ENCODE data around the gene SPRR2B.
"Not testable (repeated sequence)": the region's sequence is repeated elsewhere in the genome, so short reads cannot be mapped to it uniquely, and the experiment has no call there.

The SPRR2B gene

GRCh38 chr1:153032677-153033308 lies 38.6 kb downstream of the SPRR2B start:
- Histone ChIP-seq H3K36me3 (ENCODE audit: control insufficient read depth, insufficient read depth, low read length) (no peaks in the 10 kb centered on the region), H3K4me3 (ENCODE audit: low read length) (no peak overlapping the region), H3K4me1 (ENCODE audit: control insufficient read depth, insufficient read depth, low read length) (no peaks in the 10 kb centered on the region), H3K9me3 (ENCODE audit: control insufficient read depth, insufficient read depth, low read length) (no peaks in the 10 kb centered on the region), H3K27me3 (ENCODE audit: control insufficient read depth, insufficient read depth, low read length) (no peaks in the 10 kb centered on the region), H3K27ac (ENCODE audit: low read length) (no peak overlapping the region)
- peak; percentile 27 for DNase-seq (ENCODE audit: low read depth, low spot score)
- no CpG with 5 or more reads among the region's 3 CpGs for WGBS (ENCODE audit: insufficient coverage, insufficient read length)

DNA sequence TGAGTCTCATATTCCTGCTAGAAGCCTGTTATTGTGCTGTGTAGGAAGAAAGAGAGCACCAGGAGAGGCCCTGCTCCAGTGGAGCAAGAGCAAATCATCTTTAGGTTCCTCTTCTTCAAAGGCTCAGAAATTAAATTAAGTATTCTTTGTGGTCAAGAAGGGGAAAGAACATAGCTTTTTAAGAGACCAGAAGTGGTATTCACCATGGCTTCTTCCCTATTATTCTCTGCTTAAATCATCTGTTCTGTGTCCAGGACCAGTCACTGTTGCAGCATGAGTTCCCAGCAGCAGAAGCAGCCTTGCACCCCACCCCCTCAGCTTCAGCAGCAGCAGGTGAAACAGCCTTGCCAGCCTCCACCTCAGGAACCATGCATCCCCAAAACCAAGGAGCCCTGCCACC lies 39.3 kb downstream of the SPRR2B start:
- H3K27me3 ChIP-seq (ENCODE audit: control insufficient read depth, insufficient read depth, low read length) = no peaks in the 10 kb centered on the region

DNA sequence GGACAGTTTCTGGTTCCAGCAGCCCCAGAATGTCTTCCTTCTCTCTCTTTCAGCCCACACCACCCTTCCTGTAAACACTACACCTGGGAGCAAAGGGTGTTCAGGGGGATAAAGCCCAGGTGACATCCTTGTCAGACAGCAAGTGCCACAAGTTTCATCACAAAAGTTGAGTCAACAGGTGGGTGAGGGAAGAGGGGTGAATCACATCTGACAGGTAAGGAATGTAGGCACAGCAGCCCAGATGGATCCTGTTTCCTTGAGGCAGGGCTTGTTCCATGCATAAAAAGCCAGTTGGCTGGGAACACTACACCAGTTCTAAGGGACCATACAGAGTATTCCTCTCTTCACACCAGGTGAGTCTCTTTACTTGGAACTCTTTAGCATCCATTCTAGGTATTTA lies 40.5 kb downstream of the SPRR2B start, which contains the start of gene SPRR1B:
Gene SPRR1B, plus strand, starts transcription at position 309 of the 400 bp plus-strand sequence. CDS start 1,143 bp downstream, outside the sequence.
- Histone ChIP-seq H3K27me3 (ENCODE audit: control insufficient read depth, insufficient read depth, low read length) (no peaks in the 10 kb centered on the region), H3K36me3 (ENCODE audit: control insufficient read depth, insufficient read depth, low read length) (no peaks in the 10 kb centered on the region), H3K27ac (ENCODE audit: low read length) (no peak within 1 kb of the TSS), H3K4me1 (ENCODE audit: control insufficient read depth, insufficient read depth, low read length) (no peaks in the 10 kb centered on the region), H3K4me3 (ENCODE audit: low read length) (no peak within 1 kb of the TSS), H3K9me3 (ENCODE audit: control insufficient read depth, insufficient read depth, low read length) (no peaks in the 10 kb centered on the region)
- DNase-seq (ENCODE audit: low read depth, low spot score) = no peak

More for the DNA sequence above, 39.3 kb downstream of the SPRR2B start:
- H3K36me3 ChIP-seq (ENCODE audit: control insufficient read depth, insufficient read depth, low read length) = no peaks in the 10 kb centered on the region
- no peaks in the 10 kb centered on the region for H3K9me3 ChIP-seq (ENCODE audit: control insufficient read depth, insufficient read depth, low read length)
- H3K4me1 ChIP-seq (ENCODE audit: control insufficient read depth, insufficient read depth, low read length) = no peaks in the 10 kb centered on the region
- no peak for DNase-seq (ENCODE audit: low read depth, low spot score)
- H3K4me3 ChIP-seq (ENCODE audit: low read length) = no peak overlapping the region
- H3K27ac ChIP-seq (ENCODE audit: low read length) = no peak overlapping the region

DNA sequence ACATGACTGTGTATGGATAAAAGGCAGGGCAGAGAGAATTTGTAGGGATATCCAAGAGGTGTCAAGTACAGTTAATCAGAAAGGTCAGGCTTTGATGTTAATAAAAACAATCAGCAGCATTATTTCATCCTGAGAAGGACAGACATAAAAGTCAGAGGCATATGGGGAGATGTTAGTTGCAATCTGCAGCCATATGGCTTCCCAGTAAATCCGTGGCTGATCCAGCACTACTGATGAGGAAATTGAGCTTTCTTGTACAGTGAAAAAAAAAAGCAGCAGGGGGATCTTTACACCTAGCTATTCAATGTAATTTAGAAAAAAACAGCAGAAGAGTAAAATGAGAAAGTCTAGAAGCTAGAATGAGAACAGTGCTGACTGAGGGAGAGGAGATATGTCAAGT lies 42.6 kb downstream of the SPRR2B start:
- no peaks in the 10 kb centered on the region for H3K9me3 ChIP-seq (ENCODE audit: control insufficient read depth, insufficient read depth, low read length)
- no peak for DNase-seq (ENCODE audit: low read depth, low spot score)
- no peak overlapping the region for H3K4me3 ChIP-seq (ENCODE audit: low read length)
- no peaks in the 10 kb centered on the region for H3K36me3 ChIP-seq (ENCODE audit: control insufficient read depth, insufficient read depth, low read length)
- H3K4me1 ChIP-seq (ENCODE audit: control insufficient read depth, insufficient read depth, low read length) = no peaks in the 10 kb centered on the region
- no peak overlapping the region for H3K27ac ChIP-seq (ENCODE audit: low read length)
- no peaks in the 10 kb centered on the region for H3K27me3 ChIP-seq (ENCODE audit: control insufficient read depth, insufficient read depth, low read length)
- no CpG with 5 or more reads among the region's 1 CpG for WGBS (ENCODE audit: insufficient coverage, insufficient read length)

GRCh38 chr1:153025797-153026196 lies 45.6 kb downstream of the SPRR2B start:
- Histone ChIP-seq H3K36me3 (ENCODE audit: control insufficient read depth, insufficient read depth, low read length) (no peaks in the 10 kb centered on the region), H3K9me3 (ENCODE audit: control insufficient read depth, insufficient read depth, low read length) (no peaks in the 10 kb centered on the region), H3K27me3 (ENCODE audit: control insufficient read depth, insufficient read depth, low read length) (no peaks in the 10 kb centered on the region), H3K4me1 (ENCODE audit: control insufficient read depth, insufficient read depth, low read length) (no peaks in the 10 kb centered on the region), H3K27ac (ENCODE audit: low read length) (no peak overlapping the region), H3K4me3 (ENCODE audit: low read length) (no peak overlapping the region)
- no CpG with 5 or more reads among the region's 1 CpG for WGBS (ENCODE audit: insufficient coverage, insufficient read length)
- no peak for DNase-seq (ENCODE audit: low read depth, low spot score)

GRCh38 chr1:153024413-153024812 lies 47.0 kb downstream of the SPRR2B start:
- Histone ChIP-seq H3K36me3 (ENCODE audit: control insufficient read depth, insufficient read depth, low read length) (no peaks in the 10 kb centered on the region), H3K9me3 (ENCODE audit: control insufficient read depth, insufficient read depth, low read length) (no peaks in the 10 kb centered on the region), H3K4me1 (ENCODE audit: control insufficient read depth, insufficient read depth, low read length) (no peaks in the 10 kb centered on the region), H3K4me3 (ENCODE audit: low read length) (no peak overlapping the region), H3K27ac (ENCODE audit: low read length) (no peak overlapping the region), H3K27me3 (ENCODE audit: control insufficient read depth, insufficient read depth, low read length) (no peaks in the 10 kb centered on the region)
- DNase-seq (ENCODE audit: low read depth, low spot score) = no peak
- WGBS (ENCODE audit: insufficient coverage, insufficient read length) = no CpG with 5 or more reads among the region's 1 CpG

DNA sequence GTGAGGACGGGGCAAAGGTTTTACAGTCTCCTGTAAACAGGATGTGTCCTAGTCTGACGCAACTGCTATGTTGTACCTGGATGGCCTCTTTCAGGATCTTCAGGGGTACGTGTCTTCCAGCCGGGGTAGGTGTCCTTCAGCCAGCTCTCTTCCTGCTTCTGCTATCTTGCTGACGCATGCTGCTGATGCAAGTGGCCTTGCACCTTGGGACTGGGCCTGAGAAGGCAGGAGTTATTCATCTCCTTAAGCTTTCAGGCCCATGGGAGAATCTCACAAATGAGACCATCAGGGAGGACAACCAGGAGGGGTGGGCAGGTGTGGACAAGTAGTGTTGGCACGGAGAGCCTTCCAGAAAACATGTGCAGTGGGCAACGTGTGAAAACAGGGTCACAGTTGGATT lies 48.3 kb downstream of the SPRR2B start:
- no peaks in the 10 kb centered on the region for H3K9me3 ChIP-seq (ENCODE audit: control insufficient read depth, insufficient read depth, low read length)
- no peaks in the 10 kb centered on the region for H3K4me1 ChIP-seq (ENCODE audit: control insufficient read depth, insufficient read depth, low read length)
- H3K27ac ChIP-seq (ENCODE audit: low read length) = no peak overlapping the region
- no peaks in the 10 kb centered on the region for H3K36me3 ChIP-seq (ENCODE audit: control insufficient read depth, insufficient read depth, low read length)
- WGBS (ENCODE audit: insufficient coverage, insufficient read length) = no CpG with 5 or more reads among the region's 7 CpGs
- no peaks in the 10 kb centered on the region for H3K27me3 ChIP-seq (ENCODE audit: control insufficient read depth, insufficient read depth, low read length)
- DNase-seq (ENCODE audit: low read depth, low spot score) = no peak
- no peak overlapping the region for H3K4me3 ChIP-seq (ENCODE audit: low read length)

- not testable (repeated sequence) for H3K27ac ChIP-seq (ENCODE audit: low read length); H3K9me3 ChIP-seq (ENCODE audit: control insufficient read depth, insufficient read depth, low read length); H3K36me3 ChIP-seq (ENCODE audit: control insufficient read depth, insufficient read depth, low read length); H3K4me3 ChIP-seq (ENCODE audit: low read length); DNase-seq (ENCODE audit: low read depth, low spot score); H3K4me1 ChIP-seq (ENCODE audit: control insufficient read depth, insufficient read depth, low read length); H3K27me3 ChIP-seq (ENCODE audit: control insufficient read depth, insufficient read depth, low read length)
- WGBS (ENCODE audit: insufficient coverage, insufficient read length) = no CpG with 5 or more reads among the region's 9 CpGs
Observed at GRCh38 chr1:153022340-153022739, 49.1 kb downstream of the SPRR2B start.

DNA sequence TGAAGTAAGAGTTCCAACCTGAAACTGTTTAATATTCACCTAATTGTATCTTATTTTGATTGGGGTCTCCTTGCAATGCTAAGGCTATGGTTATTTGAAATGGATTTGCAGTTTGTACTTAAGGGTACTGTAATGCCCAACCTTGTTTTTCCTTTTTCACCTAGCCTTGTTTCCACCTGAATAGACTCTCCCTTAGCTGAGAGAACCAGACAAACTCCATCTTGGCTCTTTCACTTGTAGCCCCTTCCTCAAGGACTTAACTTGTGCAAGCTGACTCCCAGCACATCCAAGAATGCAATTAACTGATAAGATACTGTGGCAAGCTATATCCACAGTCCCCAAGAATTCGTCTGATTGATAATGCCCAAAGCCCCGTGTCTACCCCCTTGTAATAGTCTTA lies 49.6 kb downstream of the SPRR2B start:
- H3K9me3 ChIP-seq (ENCODE audit: control insufficient read depth, insufficient read depth, low read length); H3K36me3 ChIP-seq (ENCODE audit: control insufficient read depth, insufficient read depth, low read length); H3K4me1 ChIP-seq (ENCODE audit: control insufficient read depth, insufficient read depth, low read length); H3K27ac ChIP-seq (ENCODE audit: low read length); H3K4me3 ChIP-seq (ENCODE audit: low read length); H3K27me3 ChIP-seq (ENCODE audit: control insufficient read depth, insufficient read depth, low read length); DNase-seq (ENCODE audit: low read depth, low spot score): not testable (repeated sequence)
- WGBS (ENCODE audit: insufficient coverage, insufficient read length) = no CpG with 5 or more reads among the region's 2 CpGs

Data from iPS DF 6.9 (cell line).